HG03064 (cell line): ENCODE results near the gene SDC3.

Source experiments
- ATAC-seq: cut with Tn5 transposase; IDR thresholded peaks from one replicate; pipeline ENCODE4 v1.9.1; 2021; ENCODE audit warnings: low read depth; ENCODE audit not compliant: unreplicated experiment

Gene SDC3

GRCh38 chr1:30929135-30929889, 20.8 kb upstream of the SDC3 start:
- no peak for ATAC-seq

DNA sequence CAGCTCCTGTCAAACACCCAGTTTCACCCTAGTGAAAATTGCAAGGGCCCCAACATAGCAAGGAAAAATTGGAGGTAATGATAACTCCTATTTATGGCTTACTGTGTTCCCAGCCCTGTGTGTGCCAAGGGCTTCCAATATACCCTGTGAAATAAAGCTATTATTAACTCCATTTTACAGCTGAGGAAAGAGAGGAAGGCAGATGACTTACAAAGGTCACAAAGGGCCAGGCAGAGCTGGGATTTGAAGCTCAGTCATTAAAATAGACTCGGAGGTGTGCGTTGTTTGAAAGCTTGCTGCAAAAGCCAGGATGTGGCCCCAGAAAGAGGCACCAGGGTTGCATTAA, 20.2 kb upstream of the SDC3 start:
- no peak for ATAC-seq

DNA sequence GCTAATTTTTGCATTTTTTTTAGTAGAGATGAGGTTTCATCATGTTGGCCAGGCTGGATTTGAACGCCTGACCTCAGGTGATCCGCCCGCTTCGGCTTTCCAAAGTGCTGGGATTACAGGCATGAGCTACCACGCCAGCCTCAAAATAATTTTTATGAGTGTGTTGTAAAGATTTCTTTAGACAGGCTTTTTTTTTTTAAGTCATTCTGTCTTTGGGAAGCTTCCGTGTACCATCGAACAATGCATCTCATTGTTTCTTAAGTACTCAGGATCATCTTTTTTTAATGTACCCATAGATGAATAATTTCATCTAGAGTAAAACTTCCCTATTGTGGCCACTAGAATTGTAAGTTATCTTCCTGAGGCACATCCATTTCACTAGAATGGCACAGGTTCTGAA, 19.6 kb upstream of the SDC3 start:
- ATAC-seq: no peak

DNA sequence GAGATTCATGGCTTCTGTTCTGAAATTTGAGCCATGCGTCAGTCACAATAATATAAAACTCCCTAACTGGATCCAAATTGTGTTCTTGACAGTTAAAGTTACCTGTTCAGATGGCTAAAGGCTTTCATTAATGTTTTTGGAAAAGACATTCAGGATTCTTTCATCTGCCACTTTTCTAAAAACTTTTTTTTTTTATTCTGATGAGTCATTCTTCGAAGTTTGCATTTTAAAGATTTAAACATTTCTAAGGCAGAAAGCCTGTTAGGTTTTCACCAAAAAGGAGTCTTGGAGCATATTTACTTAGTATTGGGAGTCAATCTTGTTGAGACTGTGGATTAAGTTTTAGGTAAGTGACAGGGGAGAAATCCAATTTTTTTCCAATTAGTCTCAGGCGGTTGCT, 18.9 kb upstream of the SDC3 start:
- no peak for ATAC-seq

DNA sequence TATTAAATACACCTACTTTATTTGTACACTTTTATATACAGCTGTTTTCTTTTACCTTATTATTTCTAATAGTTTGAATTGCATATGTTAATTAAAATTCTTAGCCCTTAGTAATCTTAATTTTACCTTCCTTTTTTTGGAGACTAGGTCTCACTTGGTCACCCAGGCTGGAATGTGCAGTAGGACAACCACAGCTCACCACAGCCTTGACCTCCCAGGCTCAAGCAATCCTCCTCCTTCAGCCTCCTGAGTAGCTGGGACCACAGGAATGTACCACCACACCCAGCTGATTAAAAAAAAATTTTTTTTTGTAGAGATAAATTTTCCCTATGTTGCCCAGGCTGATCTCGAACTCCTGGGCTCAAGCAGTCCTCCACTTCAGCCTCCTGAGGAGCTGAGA, 15.0 kb upstream of the SDC3 start:
- no peak for ATAC-seq

DNA sequence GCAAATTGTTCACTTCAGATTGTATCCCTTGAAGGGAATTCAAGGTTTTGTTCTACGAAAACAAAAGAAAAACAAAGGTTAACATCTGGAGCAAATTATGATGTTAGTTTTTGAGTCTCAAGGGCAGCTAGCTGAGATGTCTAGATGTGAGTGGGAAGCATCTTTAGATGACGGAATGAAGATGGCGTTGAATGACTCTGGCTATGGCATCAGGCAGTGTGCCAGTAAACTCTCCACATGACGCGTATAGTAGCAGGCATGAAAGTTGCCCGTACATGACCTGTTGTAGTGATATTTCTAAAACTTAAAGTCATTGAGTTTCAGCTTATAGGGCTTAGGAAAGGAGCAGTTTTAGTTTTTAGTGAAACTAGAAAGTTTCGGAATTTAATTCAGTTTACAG, 12.3 kb upstream of the SDC3 start:
- no peak for ATAC-seq

GRCh38 chr1:30919025-30919881, 10.7 kb upstream of the SDC3 start:
- no peak for ATAC-seq

- no peak for ATAC-seq
Observed at GRCh38 chr1:30916296-30916695, 7.7 kb upstream of the SDC3 start.

- no peak for ATAC-seq
Observed at GRCh38 chr1:30915491-30916230, 7.1 kb upstream of the SDC3 start.

- ATAC-seq: no peak
Observed at GRCh38 chr1:30914931-30915330, 6.4 kb upstream of the SDC3 start.

GRCh38 chr1:30914587-30914922, 6.0 kb upstream of the SDC3 start:
- ATAC-seq: no peak

- no peak for ATAC-seq
Observed at GRCh38 chr1:30912913-30913652, 4.5 kb upstream of the SDC3 start.

- no peak for ATAC-seq
Observed at GRCh38 chr1:30912224-30912623, 3.7 kb upstream of the SDC3 start.

GRCh38 chr1:30911059-30911954, 2.7 kb upstream of the SDC3 start:
- no peak for ATAC-seq

DNA sequence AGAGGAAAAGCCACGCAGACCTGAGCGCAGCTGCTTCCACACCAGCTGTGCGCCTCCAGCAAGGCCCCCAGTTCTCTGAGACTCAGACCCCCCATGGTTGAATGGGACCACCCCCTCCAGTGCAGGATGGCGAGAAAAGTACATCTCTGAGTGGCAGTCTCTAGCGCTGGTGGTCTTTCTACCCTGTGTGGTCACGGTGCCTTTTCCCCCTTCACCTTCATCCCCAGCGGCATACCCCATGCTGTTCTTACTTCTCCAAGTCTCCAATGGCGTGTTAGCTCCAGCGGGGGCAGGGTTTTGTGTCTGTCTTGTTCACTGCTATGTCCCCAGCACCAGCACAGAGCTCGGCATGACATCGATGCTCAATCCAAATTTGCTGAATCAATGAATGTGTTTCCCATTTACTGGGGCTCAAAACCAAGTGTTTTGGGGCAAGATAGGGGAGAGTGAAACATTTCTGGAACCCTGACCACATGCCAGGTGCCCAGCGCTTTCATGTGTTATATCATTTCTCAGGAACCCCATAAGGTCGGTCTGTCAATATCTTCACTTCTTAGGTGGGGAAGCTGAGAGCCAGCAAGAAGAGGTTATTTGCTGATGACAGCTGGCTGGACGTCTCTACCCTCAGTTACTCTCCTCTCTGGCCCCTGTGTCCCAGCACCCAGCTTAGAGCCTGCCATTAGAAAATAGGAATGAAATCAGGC, 959 bp upstream of the SDC3 start:
- no peak for ATAC-seq

GRCh38 chr1:30908316-30908695, 252 bp downstream of the SDC3 start:
- no peak for ATAC-seq

- no peak for ATAC-seq
Observed at GRCh38 chr1:30907481-30908315, 860 bp downstream of the SDC3 start.

- ATAC-seq: no peak
Observed at GRCh38 chr1:30906631-30907441, 1.7 kb downstream of the SDC3 start.
